ENCODE data around the gene NFIX. TPM values are rescaled to one million over a fixed set of nuclear protein-coding genes. Genes with fewer than 3 reads are reported as not detected.

Gene NFIX
- total and polyA plus RNA-seq, 9 of the 15 experiments (the other 6 are each of a cell fraction or from before 2014, with no cell fraction given): 0.28 to 26.8 (median 5.4) TPM

DNA sequence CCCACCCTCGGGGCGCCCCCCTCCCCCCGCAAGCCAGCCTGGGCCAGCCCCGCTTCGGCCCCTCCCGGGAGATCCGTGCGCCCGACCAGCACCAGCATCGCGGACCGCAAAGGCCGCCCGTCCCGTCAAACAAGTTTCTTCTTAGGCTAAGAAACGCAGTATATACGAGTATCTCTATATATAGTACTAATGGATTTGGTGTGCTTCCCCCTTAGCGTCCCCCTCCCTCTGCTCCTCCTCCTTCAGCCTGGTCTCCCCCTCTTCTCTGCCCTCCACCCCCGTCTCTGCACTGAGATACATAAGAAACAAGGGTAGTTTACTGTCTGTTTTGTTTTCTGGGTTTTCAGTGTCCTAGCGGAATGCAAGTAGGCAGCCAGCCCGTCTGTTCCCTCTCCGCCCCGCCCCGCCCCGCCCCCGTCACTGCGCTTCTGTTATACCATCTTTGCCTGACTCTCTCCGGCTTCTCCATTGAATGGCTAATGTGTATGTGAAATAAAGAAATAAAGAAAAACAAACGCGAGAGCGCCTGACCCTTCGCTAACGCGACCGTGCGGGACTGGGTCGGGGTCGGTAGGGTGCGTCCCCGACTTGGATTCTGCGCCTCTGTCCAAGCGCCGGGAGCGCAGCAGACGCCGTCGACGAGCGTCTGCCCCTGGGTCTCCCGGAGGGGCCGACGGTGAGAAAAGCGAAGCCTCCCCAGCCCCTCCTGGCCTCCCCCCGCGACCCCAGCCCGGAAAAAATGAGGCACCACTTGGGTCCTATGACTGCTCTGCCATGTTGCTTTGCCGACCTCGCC is 103.2 kb downstream of the NFIX start (continued):
- TF ChIP-seq, protein P1, sequence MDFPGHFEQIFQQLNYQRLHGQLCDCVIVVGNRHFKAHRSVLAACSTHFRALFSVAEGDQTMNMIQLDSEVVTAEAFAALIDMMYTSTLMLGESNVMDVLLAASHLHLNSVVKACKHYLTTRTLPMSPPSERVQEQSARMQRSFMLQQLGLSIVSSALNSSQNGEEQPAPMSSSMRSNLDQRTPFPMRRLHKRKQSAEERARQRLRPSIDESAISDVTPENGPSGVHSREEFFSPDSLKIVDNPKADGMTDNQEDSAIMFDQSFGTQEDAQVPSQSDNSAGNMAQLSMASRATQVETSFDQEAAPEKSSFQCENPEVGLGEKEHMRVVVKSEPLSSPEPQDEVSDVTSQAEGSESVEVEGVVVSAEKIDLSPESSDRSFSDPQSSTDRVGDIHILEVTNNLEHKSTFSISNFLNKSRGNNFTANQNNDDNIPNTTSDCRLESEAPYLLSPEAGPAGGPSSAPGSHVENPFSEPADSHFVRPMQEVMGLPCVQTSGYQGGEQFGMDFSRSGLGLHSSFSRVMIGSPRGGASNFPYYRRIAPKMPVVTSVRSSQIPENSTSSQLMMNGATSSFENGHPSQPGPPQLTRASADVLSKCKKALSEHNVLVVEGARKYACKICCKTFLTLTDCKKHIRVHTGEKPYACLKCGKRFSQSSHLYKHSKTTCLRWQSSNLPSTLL (IDR thresholded peaks at IDR 0.05): no peak
- TF ChIP-seq MCM5 (IDR thresholded peaks at IDR 0.05; ENCODE audit: low read depth) (no peak), SRSF3 (IDR thresholded peaks at IDR 0.05; ENCODE audit: insufficient read depth, low read length) (no peak), BCL6 (CRISPR knock-in tag; IDR thresholded peaks at IDR 0.05) (no peak), MYC (IDR thresholded peaks at IDR 0.05; ENCODE audit: low read depth, low read length) (no peak), MYC (CRISPR knock-in tag; IDR thresholded peaks at IDR 0.05; ENCODE audit: borderline replicate concordance, low read depth) (peak; percentile 13; the same call in 1 of the 2 replicates), CREM (IDR thresholded peaks at IDR 0.05; ENCODE audit: low read depth) (no peak), ZFP30 (CRISPR knock-in tag; IDR thresholded peaks at IDR 0.05; ENCODE audit: borderline replicate concordance) (no peak), LARP7 (IDR thresholded peaks at IDR 0.05) (no peak), ILK (tag; IDR thresholded peaks at IDR 0.05; ENCODE audit: borderline replicate concordance, low read depth) (no peak), ZNF551 (CRISPR knock-in tag; IDR thresholded peaks at IDR 0.05) (peak; percentile 82; the same call in 1 of the 2 replicates), MYBL2 (IDR thresholded peaks at IDR 0.05; ENCODE audit: low read depth) (no peak), MYBL2 (CRISPR knock-in tag; IDR thresholded peaks at IDR 0.05; ENCODE audit: borderline replicate concordance) (no peak), SMARCA4 (IDR thresholded peaks at IDR 0.05) (no peak)
- TF ChIP-seq, protein P2, sequence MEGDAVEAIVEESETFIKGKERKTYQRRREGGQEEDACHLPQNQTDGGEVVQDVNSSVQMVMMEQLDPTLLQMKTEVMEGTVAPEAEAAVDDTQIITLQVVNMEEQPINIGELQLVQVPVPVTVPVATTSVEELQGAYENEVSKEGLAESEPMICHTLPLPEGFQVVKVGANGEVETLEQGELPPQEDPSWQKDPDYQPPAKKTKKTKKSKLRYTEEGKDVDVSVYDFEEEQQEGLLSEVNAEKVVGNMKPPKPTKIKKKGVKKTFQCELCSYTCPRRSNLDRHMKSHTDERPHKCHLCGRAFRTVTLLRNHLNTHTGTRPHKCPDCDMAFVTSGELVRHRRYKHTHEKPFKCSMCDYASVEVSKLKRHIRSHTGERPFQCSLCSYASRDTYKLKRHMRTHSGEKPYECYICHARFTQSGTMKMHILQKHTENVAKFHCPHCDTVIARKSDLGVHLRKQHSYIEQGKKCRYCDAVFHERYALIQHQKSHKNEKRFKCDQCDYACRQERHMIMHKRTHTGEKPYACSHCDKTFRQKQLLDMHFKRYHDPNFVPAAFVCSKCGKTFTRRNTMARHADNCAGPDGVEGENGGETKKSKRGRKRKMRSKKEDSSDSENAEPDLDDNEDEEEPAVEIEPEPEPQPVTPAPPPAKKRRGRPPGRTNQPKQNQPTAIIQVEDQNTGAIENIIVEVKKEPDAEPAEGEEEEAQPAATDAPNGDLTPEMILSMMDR (IDR thresholded peaks at IDR 0.05 in 2 of 3, conservative IDR thresholded peaks at IDR 0.05 in 1 of 3; ENCODE audit: insufficient read depth in 2 of 3, low read depth in 1 of 3, low read length in 3 of 3): no peak; a peak in 1 of 6 replicates
- TF ChIP-seq, protein P3, sequence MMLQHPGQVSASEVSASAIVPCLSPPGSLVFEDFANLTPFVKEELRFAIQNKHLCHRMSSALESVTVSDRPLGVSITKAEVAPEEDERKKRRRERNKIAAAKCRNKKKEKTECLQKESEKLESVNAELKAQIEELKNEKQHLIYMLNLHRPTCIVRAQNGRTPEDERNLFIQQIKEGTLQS (IDR thresholded peaks at IDR 0.05): no peak
- TF ChIP-seq, protein P3 (CRISPR knock-in tag; conservative IDR thresholded peaks at IDR 0.05): no peak
- TF ChIP-seq, protein P4, sequence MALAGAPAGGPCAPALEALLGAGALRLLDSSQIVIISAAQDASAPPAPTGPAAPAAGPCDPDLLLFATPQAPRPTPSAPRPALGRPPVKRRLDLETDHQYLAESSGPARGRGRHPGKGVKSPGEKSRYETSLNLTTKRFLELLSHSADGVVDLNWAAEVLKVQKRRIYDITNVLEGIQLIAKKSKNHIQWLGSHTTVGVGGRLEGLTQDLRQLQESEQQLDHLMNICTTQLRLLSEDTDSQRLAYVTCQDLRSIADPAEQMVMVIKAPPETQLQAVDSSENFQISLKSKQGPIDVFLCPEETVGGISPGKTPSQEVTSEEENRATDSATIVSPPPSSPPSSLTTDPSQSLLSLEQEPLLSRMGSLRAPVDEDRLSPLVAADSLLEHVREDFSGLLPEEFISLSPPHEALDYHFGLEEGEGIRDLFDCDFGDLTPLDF (CRISPR knock-in tag; IDR thresholded peaks at IDR 0.05): no peak
- TF ChIP-seq, protein P5, sequence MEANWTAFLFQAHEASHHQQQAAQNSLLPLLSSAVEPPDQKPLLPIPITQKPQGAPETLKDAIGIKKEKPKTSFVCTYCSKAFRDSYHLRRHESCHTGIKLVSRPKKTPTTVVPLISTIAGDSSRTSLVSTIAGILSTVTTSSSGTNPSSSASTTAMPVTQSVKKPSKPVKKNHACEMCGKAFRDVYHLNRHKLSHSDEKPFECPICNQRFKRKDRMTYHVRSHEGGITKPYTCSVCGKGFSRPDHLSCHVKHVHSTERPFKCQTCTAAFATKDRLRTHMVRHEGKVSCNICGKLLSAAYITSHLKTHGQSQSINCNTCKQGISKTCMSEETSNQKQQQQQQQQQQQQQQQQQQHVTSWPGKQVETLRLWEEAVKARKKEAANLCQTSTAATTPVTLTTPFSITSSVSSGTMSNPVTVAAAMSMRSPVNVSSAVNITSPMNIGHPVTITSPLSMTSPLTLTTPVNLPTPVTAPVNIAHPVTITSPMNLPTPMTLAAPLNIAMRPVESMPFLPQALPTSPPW (CRISPR knock-in tag; IDR thresholded peaks at IDR 0.05): peak; percentile 79
- TF ChIP-seq, protein P6, sequence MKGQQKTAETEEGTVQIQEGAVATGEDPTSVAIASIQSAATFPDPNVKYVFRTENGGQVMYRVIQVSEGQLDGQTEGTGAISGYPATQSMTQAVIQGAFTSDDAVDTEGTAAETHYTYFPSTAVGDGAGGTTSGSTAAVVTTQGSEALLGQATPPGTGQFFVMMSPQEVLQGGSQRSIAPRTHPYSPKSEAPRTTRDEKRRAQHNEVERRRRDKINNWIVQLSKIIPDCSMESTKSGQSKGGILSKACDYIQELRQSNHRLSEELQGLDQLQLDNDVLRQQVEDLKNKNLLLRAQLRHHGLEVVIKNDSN (CRISPR knock-in tag; IDR thresholded peaks at IDR 0.05): no peak
